Ishikawa (cell line): ENCODE measurements around the gene NAT16.

Source experiments
- CEBPB ChIP-seq: IDR thresholded peaks from 2 replicates; pipeline ENCODE4 v1.6.1; 2012
- EP300 ChIP-seq: IDR thresholded peaks from 2 replicates; pipeline ENCODE4 v1.6.1; 2012; ENCODE audit warnings: borderline replicate concordance
- NFIC ChIP-seq: IDR thresholded peaks from 2 replicates; pipeline ENCODE4 v1.6.1; 2012
- RAD21 ChIP-seq: IDR thresholded peaks from 2 replicates; pipeline ENCODE4 v1.6.1; 2012; ENCODE audit warnings: low read depth
- TEAD4 ChIP-seq: IDR thresholded peaks from 2 replicates; pipeline ENCODE4 v1.6.1; 2012
- YY1 ChIP-seq: IDR thresholded peaks from 2 replicates; pipeline ENCODE4 v1.6.1; 2012; ENCODE audit warnings: low read depth
- TF ChIP-seq, protein P1 (sequence below): IDR thresholded peaks from 2 replicates; pipeline ENCODE4 v1.6.1; 2012

DNA sequence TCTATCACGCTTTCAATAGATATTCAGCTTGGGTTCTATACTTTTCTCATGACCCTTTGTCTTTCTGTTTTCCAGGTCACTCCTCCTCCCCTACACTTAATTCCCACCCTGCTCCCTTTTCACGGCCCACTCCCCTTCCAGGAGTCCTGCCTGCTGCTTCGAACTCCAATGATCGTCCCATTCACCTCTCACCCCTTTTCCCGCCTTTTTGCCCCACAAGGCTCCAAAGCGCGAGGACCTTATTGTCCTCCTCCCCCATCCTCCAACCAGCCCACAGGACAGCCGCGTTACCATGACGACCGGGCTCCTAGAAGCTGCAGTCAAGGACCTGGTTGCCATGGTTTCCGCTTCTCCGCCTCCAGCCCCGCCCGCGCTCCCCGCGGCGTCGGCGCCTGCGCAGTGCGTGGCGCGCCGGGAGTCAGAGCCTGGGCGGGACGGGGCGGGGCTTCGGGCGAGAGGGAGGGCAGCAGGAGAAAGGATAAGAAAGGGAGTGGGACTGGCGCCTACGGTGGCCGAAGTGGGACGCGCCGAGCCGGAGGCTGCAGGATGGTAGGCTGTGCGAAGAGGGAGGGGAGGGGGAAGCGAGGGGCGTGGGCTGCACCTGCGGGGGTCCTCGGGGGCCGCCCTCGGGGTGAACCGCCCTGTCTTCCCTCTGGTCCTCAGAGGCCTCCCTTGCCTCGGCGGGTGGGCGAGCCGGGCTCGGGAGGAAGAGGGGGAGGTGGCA, 26.0 kb downstream of the NAT16 start, which contains the start of gene AP1S1:
- TF ChIP-seq CEBPB (no peak), TEAD4 (no peak), YY1 (no peak), RAD21 (no peak), EP300 (no peak), NFIC (no peak)
- TF ChIP-seq, protein P1, sequence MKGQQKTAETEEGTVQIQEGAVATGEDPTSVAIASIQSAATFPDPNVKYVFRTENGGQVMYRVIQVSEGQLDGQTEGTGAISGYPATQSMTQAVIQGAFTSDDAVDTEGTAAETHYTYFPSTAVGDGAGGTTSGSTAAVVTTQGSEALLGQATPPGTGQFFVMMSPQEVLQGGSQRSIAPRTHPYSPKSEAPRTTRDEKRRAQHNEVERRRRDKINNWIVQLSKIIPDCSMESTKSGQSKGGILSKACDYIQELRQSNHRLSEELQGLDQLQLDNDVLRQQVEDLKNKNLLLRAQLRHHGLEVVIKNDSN, result no peak
